ENCODE results near the gene SEC61B.

DNA sequence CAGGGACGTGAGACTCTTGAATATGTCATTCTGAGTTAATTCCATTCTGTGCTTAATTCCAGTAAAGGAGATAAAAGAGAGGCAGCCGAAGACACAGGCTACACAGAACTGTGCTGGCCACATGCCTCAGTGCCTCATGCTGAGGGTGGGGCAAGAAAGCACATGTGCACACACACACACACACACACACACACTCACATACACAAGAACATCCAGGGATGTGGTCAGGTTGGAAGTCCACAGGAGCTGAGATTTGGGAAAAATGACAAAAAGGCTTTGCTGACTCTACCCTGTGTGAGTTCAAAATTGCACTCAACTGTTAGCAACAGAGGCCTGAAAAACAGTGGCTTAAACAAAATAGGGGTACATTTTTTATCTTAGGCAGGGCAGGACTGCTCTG is 40.9 kb upstream of the SEC61B start:
- TF ChIP-seq POLR2A (IDR thresholded peaks at IDR 0.05) = no peak
- TF ChIP-seq, protein P1, sequence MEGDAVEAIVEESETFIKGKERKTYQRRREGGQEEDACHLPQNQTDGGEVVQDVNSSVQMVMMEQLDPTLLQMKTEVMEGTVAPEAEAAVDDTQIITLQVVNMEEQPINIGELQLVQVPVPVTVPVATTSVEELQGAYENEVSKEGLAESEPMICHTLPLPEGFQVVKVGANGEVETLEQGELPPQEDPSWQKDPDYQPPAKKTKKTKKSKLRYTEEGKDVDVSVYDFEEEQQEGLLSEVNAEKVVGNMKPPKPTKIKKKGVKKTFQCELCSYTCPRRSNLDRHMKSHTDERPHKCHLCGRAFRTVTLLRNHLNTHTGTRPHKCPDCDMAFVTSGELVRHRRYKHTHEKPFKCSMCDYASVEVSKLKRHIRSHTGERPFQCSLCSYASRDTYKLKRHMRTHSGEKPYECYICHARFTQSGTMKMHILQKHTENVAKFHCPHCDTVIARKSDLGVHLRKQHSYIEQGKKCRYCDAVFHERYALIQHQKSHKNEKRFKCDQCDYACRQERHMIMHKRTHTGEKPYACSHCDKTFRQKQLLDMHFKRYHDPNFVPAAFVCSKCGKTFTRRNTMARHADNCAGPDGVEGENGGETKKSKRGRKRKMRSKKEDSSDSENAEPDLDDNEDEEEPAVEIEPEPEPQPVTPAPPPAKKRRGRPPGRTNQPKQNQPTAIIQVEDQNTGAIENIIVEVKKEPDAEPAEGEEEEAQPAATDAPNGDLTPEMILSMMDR (IDR thresholded peaks at IDR 0.05) = no peak
